NCI-H2171 treated with DMSO at 0.1 percent for 48 hours (cell line): ENCODE measurements around the gene TRAK1.

Experiments used
- DNase-seq: peaks from one replicate; lab custom pipeline; 2025; lab: John Stamatoyannopoulos, UW

The TRAK1 gene

GRCh38 chr3:42068303-42069088 lies 22.7 kb upstream of the TRAK1 start:
- no peak for DNase-seq

- no peak for DNase-seq
These were observed 21.1 kb upstream of the TRAK1 start for GRCh38 chr3:42070089-42070488.

- no peak for DNase-seq
These were observed 20.6 kb upstream of the TRAK1 start for GRCh38 chr3:42070524-42070923.

GRCh38 chr3:42071904-42072812 lies 19.0 kb upstream of the TRAK1 start:
- peak; percentile 84 for DNase-seq

GRCh38 chr3:42072831-42073301 lies 18.3 kb upstream of the TRAK1 start:
- DNase-seq = no peak

- DNase-seq = no peak
These were observed 13.4 kb upstream of the TRAK1 start for GRCh38 chr3:42077785-42078184.

- no peak for DNase-seq
These were observed 12.5 kb upstream of the TRAK1 start for GRCh38 chr3:42078677-42079076.

GRCh38 chr3:42079701-42080452 lies 11.3 kb upstream of the TRAK1 start:
- no peak for DNase-seq

GRCh38 chr3:42080453-42080872 lies 10.7 kb upstream of the TRAK1 start:
- DNase-seq = peak; percentile 5

GRCh38 chr3:42081838-42082473 lies 9.2 kb upstream of the TRAK1 start:
- no peak for DNase-seq

- DNase-seq = no peak
These were observed 6.6 kb upstream of the TRAK1 start for GRCh38 chr3:42084586-42084985.

- DNase-seq = no peak
These were observed 5.3 kb upstream of the TRAK1 start for GRCh38 chr3:42085641-42086376.

GRCh38 chr3:42088803-42089530 lies 2.2 kb upstream of the TRAK1 start:
- DNase-seq = no peak

GRCh38 chr3:42092006-42092405 lies 849 bp downstream of the TRAK1 start:
- DNase-seq = no peak

GRCh38 chr3:42094128-42094527 lies 3.0 kb downstream of the TRAK1 start:
- no peak for DNase-seq

GRCh38 chr3:42094691-42095391 lies 3.7 kb downstream of the TRAK1 start:
- DNase-seq = peak; percentile 8

GRCh38 chr3:42095540-42095939 lies 4.4 kb downstream of the TRAK1 start:
- DNase-seq = no peak

GRCh38 chr3:42096796-42097565 lies 5.8 kb downstream of the TRAK1 start:
- DNase-seq = no peak

GRCh38 chr3:42097566-42097946 lies 6.4 kb downstream of the TRAK1 start:
- no peak for DNase-seq
